ENCODE measurements around the gene KRTAP10-12. TPM values are rescaled to one million over a fixed set of nuclear protein-coding genes. Genes with fewer than 3 reads are reported as not detected.

Gene KRTAP10-12
- total RNA-seq, 1 experiment from 2014 or later: not detected

DNA sequence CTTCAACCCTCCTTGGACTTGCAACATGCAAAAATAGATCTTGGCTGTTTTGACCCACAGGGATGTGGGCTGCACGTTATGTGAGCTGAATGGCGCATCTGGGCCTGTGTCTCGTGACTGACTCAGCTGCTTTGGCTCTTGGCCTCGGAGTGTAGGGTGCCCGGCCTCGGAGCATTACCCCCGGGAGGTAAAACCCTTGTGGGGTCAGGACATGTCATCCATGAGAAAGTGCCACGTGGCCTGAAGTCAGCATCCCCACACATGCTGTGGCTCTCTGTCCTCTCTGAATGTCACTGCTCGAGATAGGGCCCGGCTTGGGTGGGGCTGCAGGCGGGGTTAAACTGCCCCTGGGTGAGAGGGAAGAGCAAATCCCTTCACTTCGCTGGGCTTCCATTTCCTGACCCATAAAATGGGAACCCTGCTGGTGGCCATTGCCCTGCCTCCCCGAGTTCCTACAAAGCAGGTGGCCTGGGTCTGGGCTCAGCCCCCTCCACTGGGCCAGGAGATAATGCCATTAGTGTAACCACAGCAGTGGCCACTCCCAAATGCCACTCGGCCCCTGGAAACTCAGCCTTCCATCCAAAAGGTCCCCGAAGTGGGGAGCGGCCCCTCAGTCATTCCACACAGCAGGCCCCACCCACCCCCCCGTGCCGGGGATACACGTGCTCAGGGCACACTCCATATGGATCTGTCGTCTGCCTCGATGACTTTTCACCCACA, 37.2 kb downstream of the KRTAP10-12 start:
- intact Hi-C loops (cut with micrococcal nuclease; ENCODE audit: unreplicated experiment): no loop called here
- POLR2A ChIA-PET (ENCODE audit: low non-redundant PET): no interaction called here
- H3K27ac ChIP-seq (ENCODE audit: low read depth, low read length, poor library complexity, severe bottlenecking): no peak overlapping the region
- no peak for DNase-seq (ENCODE audit: low spot score)
- no peak overlapping the region for H3K4me3 ChIP-seq (ENCODE audit: low read depth, low read length, poor library complexity, severe bottlenecking)
- BruUV-seq (replicated peaks): no TSS peak
- TF ChIP-seq EZH2 (IDR thresholded peaks at IDR 0.05; ENCODE audit: borderline replicate concordance, low read depth, low read length, poor library complexity, severe bottlenecking): no peak
- TF ChIP-seq, protein P1, sequence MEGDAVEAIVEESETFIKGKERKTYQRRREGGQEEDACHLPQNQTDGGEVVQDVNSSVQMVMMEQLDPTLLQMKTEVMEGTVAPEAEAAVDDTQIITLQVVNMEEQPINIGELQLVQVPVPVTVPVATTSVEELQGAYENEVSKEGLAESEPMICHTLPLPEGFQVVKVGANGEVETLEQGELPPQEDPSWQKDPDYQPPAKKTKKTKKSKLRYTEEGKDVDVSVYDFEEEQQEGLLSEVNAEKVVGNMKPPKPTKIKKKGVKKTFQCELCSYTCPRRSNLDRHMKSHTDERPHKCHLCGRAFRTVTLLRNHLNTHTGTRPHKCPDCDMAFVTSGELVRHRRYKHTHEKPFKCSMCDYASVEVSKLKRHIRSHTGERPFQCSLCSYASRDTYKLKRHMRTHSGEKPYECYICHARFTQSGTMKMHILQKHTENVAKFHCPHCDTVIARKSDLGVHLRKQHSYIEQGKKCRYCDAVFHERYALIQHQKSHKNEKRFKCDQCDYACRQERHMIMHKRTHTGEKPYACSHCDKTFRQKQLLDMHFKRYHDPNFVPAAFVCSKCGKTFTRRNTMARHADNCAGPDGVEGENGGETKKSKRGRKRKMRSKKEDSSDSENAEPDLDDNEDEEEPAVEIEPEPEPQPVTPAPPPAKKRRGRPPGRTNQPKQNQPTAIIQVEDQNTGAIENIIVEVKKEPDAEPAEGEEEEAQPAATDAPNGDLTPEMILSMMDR (conservative IDR thresholded peaks at IDR 0.05; ENCODE audit: low read depth, low read length): no peak
- peaks cover 2% of the 10 kb centered on the region for H3K36me3 ChIP-seq (ENCODE audit: insufficient read depth, low read length, poor library complexity, severe bottlenecking)
- peaks cover 14% of the 10 kb centered on the region for H3K9me3 ChIP-seq (ENCODE audit: low read depth, low read length, poor library complexity, severe bottlenecking)
- H3K4me1 ChIP-seq (ENCODE audit: insufficient read depth, low read length, poor library complexity, severe bottlenecking): no peaks in the 10 kb centered on the region
- H3K27me3 ChIP-seq (replicated peaks; ENCODE audit: insufficient read depth, low read depth, low read length, poor library complexity): no peaks in the 10 kb centered on the region
- CTCF ChIA-PET: no interaction called here

DNA sequence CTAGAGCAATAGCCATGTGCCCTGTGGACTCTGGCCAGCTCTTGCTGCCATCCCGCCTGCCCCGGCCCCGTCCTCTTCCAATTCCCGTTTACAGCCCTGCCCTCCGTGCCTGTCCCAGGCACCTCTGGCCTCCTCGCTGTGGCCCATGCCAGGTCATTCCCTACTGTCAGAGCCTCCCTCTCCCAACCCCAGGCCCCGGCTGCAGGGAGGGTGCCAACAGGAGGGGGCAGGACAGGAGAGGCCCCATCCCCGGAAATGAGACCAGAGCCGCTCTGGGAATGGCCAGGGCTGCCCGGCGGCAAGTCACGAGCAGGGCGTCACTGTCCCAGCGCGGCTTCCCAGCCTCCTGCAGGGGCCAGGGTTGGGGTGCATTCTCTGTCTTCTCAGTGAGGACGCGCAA, 37.9 kb downstream of the KRTAP10-12 start:
- no TSS peak for BruUV-seq (replicated peaks)
- Histone ChIP-seq H3K9me3 (ENCODE audit: low read depth, low read length, poor library complexity, severe bottlenecking) (peaks cover 15% of the 10 kb centered on the region), H3K4me3 (ENCODE audit: low read depth, low read length, poor library complexity, severe bottlenecking) (no peak overlapping the region), H3K36me3 (ENCODE audit: insufficient read depth, low read length, poor library complexity, severe bottlenecking) (peaks cover 1% of the 10 kb centered on the region), H3K4me1 (ENCODE audit: insufficient read depth, low read length, poor library complexity, severe bottlenecking) (no peaks in the 10 kb centered on the region), H3K27me3 (replicated peaks; ENCODE audit: insufficient read depth, low read depth, low read length, poor library complexity) (no peaks in the 10 kb centered on the region), H3K27ac (ENCODE audit: low read depth, low read length, poor library complexity, severe bottlenecking) (no peak overlapping the region)
- TF ChIP-seq, protein P1 (conservative IDR thresholded peaks at IDR 0.05; ENCODE audit: low read depth, low read length): no peak
- TF ChIP-seq EZH2 (IDR thresholded peaks at IDR 0.05; ENCODE audit: borderline replicate concordance, low read depth, low read length, poor library complexity, severe bottlenecking): no peak
- POLR2A ChIA-PET (ENCODE audit: low non-redundant PET): no interaction called here
- CTCF ChIA-PET: no interaction called here
- DNase-seq (ENCODE audit: low spot score): no peak
- intact Hi-C loops (cut with micrococcal nuclease; ENCODE audit: unreplicated experiment): no loop called here

DNA sequence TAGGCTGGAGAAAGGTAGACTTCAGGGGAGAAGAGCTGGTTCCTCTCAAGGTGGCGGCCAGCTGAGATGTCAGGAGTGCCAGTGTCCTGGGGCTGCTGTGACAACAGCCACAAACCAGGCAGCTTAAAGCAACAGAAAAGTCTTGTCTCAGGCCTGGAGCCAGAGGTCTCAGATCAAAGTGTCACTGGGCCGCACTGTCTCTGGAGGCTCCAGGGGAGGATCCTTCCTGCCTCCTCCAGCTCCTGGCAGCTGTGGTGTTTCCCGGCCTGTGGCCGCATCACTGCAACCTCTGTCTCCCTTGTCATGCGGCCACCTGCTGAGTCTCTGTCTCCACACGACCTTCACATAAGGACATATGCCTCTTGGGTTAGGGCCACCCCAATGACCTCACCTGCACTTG, 38.8 kb downstream of the KRTAP10-12 start:
- BruUV-seq (replicated peaks): no TSS peak
- ChIA-PET POLR2A (ENCODE audit: low non-redundant PET) (no interaction called here), CTCF (no interaction called here)
- intact Hi-C loops (cut with micrococcal nuclease; ENCODE audit: unreplicated experiment): no loop called here
- Histone ChIP-seq H3K27me3 (replicated peaks; ENCODE audit: insufficient read depth, low read depth, low read length, poor library complexity) (no peaks in the 10 kb centered on the region), H3K4me3 (ENCODE audit: low read depth, low read length, poor library complexity, severe bottlenecking) (no peak overlapping the region), H3K9me3 (ENCODE audit: low read depth, low read length, poor library complexity, severe bottlenecking) (peaks cover 15% of the 10 kb centered on the region), H3K36me3 (ENCODE audit: insufficient read depth, low read length, poor library complexity, severe bottlenecking) (no peaks in the 10 kb centered on the region), H3K27ac (ENCODE audit: low read depth, low read length, poor library complexity, severe bottlenecking) (no peak overlapping the region), H3K4me1 (ENCODE audit: insufficient read depth, low read length, poor library complexity, severe bottlenecking) (no peaks in the 10 kb centered on the region)
- DNase-seq (ENCODE audit: low spot score): no peak
- TF ChIP-seq, protein P1 (conservative IDR thresholded peaks at IDR 0.05; ENCODE audit: low read depth, low read length): no peak
- TF ChIP-seq EZH2 (IDR thresholded peaks at IDR 0.05; ENCODE audit: borderline replicate concordance, low read depth, low read length, poor library complexity, severe bottlenecking): no peak
